Thoracic aorta (tissue), 2 donors: ENCODE measurements around the gene CDC42BPA. TPM values are rescaled to one million over a fixed set of nuclear protein-coding genes. Genes with fewer than 3 reads are reported as not detected.
"Not testable (repeated sequence)": the region's sequence is repeated elsewhere in the genome, so short reads cannot be mapped to it uniquely, and the experiment has no call there.

Experiments
- ATAC-seq: fragments of 150-250 bp; one replicate; pipeline ENCODE4 v1.8.0; 2017; ENCODE audit warnings: low read depth; ENCODE audit not compliant: insufficient number of reproducible peaks, low FRiP score
- DNase-seq: peaks from one replicate; pipeline ENCODE4 v3.0.0-alpha.2; 2020; ENCODE audit warnings: low spot score
- H3K27ac ChIP-seq, 2 donors: fragments of 200-600 bp; sonication (generic); 1 replicate in 1 of 2; 2 replicates in 1 of 2; pipeline ENCODE4 v1.5.1; 2016; ENCODE audit warnings: mild to moderate bottlenecking in 2 of 2, moderate library complexity in 2 of 2
- H3K27me3 ChIP-seq: fragments of 200-600 bp; sonication (generic); replicated peaks from 2 replicates; pipeline ENCODE4 v1.6.0; 2016; ENCODE audit warnings: mild to moderate bottlenecking; ENCODE audit not compliant: insufficient read depth
- H3K36me3 ChIP-seq: fragments of 200-600 bp; sonication (generic); one replicate; pipeline ENCODE4 v1.5.1; 2016
- H3K4me1 ChIP-seq, 2 donors: fragments of 200-600 bp; sonication (generic); 1 replicate in 1 of 2; 2 replicates in 1 of 2; pipeline versions ENCODE4 v1.5.1 to v1.6.0; 2016; ENCODE audit warnings: low read depth in 2 of 2, mild to moderate bottlenecking in 1 of 2; ENCODE audit not compliant: control insufficient read depth in 1 of 2
- H3K4me3 ChIP-seq: fragments of 200-600 bp; sonication (generic); 2 replicates; pipeline ENCODE4 v1.5.1; 2016; ENCODE audit warnings: mild to moderate bottlenecking
- H3K9me3 ChIP-seq: fragments of 200-600 bp; sonication (generic); 2 replicates; pipeline ENCODE4 v1.5.1; 2016
- CTCF ChIP-seq: fragments of 200-600 bp; sonication (generic); IDR thresholded peaks from one replicate; pipeline ENCODE4 v1.5.1; 2019; ENCODE audit warnings: antibody characterized with exemption
- total RNA-seq, 2 donors: library from RNA; depleted of rRNA; stranded (reverse); fragments of >200 nt; gene quantifications; one replicate each; pipeline versions ENCODE4 v1.1.0 to v1.2.3, GENCODE V29; 2016

CDC42BPA gene
- total RNA-seq, 2 donors from 2014 or later = 62.4 to 89.7 TPM

- Histone ChIP-seq H3K36me3 (no peaks in the 10 kb centered on the region), H3K9me3 (no peaks in the 10 kb centered on the region), H3K4me1 (peaks cover 4 to 9% of the 10 kb centered on the region in 2 donors), H3K27ac (peak overlapping the region in 1 of 2 donors; percentile 25), H3K4me3 (no peak overlapping the region), H3K27me3 (no peaks in the 10 kb centered on the region)
- no peak for TF ChIP-seq CTCF
- DNase-seq (no peak), ATAC-seq (no peak)
These were observed 38.4 kb upstream of the CDC42BPA start for GRCh38 chr1:227356620-227357146.

GRCh38 chr1:227355542-227356245, 37.4 kb upstream of the CDC42BPA start:
- H3K4me3 ChIP-seq = no peak overlapping the region
- no peaks in the 10 kb centered on the region for H3K27me3 ChIP-seq
- ATAC-seq (no peak), DNase-seq (no peak)
- no peaks in the 10 kb centered on the region for H3K36me3 ChIP-seq
- no peak for TF ChIP-seq CTCF
- no peak overlapping the region for H3K27ac ChIP-seq
- H3K4me1 ChIP-seq = peaks cover 4 to 19% of the 10 kb centered on the region in 2 donors
- no peaks in the 10 kb centered on the region for H3K9me3 ChIP-seq

- H3K9me3 ChIP-seq = no peaks in the 10 kb centered on the region
- TF ChIP-seq CTCF = no peak
- no peaks in the 10 kb centered on the region for H3K27me3 ChIP-seq
- H3K4me3 ChIP-seq = no peak overlapping the region
- DNase-seq (no peak), ATAC-seq (no peak)
- no peak overlapping the region for H3K27ac ChIP-seq
- H3K36me3 ChIP-seq = no peaks in the 10 kb centered on the region
- H3K4me1 ChIP-seq = peaks cover 4 to 19% of the 10 kb centered on the region in 2 donors
These were observed 34.9 kb upstream of the CDC42BPA start for GRCh38 chr1:227353186-227353585.

- ATAC-seq, H3K36me3 ChIP-seq, H3K27ac ChIP-seq, DNase-seq, H3K9me3 ChIP-seq, H3K4me3 ChIP-seq, H3K27me3 ChIP-seq: not testable (repeated sequence)
- peaks cover 4 to 16% of the 10 kb centered on the region in 2 donors for H3K4me1 ChIP-seq
These were observed 33.9 kb upstream of the CDC42BPA start for GRCh38 chr1:227352164-227352563.

GRCh38 chr1:227351443-227351842, 33.2 kb upstream of the CDC42BPA start:
- DNase-seq (no peak), ATAC-seq (peak; percentile 63)
- Histone ChIP-seq H3K9me3 (no peaks in the 10 kb centered on the region), H3K4me1 (peaks cover 4 to 16% of the 10 kb centered on the region in 2 donors), H3K4me3 (no peak overlapping the region), H3K27ac (no peak overlapping the region), H3K36me3 (no peaks in the 10 kb centered on the region), H3K27me3 (no peaks in the 10 kb centered on the region)
- TF ChIP-seq CTCF = no peak
